ENCODE data around the gene EIF2D.
"Not testable (repeated sequence)": the region's sequence is repeated elsewhere in the genome, so short reads cannot be mapped to it uniquely, and the experiment has no call there.

Gene EIF2D

GRCh38 chr1:206635080-206635977, 23.1 kb upstream of the EIF2D start, which contains the start of gene DYRK3:
TSS of gene DYRK3 (plus strand) at chr1:206635536. CDS start at chr1:206635704, 168 bp downstream.
- H3K9me3 ChIP-seq (ENCODE audit: control insufficient read depth, insufficient read depth, low read depth, low read length) = no peaks in the 10 kb centered on the region
- peak within 1 kb of the TSS; percentile 76 for H3K9ac ChIP-seq (ENCODE audit: low read length)
- H3K4me1 ChIP-seq (ENCODE audit: control insufficient read depth, insufficient read depth, low read length) = peaks cover 17% of the 10 kb centered on the region
- H3K36me3 ChIP-seq (ENCODE audit: control insufficient read depth, insufficient read depth, low read length) = no peaks in the 10 kb centered on the region
- no peak within 1 kb of the TSS; the same call in 1 of the 2 replicates for H3K27ac ChIP-seq (ENCODE audit: low read depth, low read length)
- peaks cover 6% of the 10 kb centered on the region; the same call in 1 of the 2 replicates for H3K27me3 ChIP-seq (ENCODE audit: control insufficient read depth, insufficient read depth, low read length)
- H3K4me3 ChIP-seq (ENCODE audit: low read depth, low read length) = peak within 1 kb of the TSS; percentile 96

GRCh38 chr1:206634365-206635079, 22.3 kb upstream of the EIF2D start:
- peak overlapping the region; percentile 52 for H3K9ac ChIP-seq (ENCODE audit: low read length)
- H3K27me3 ChIP-seq (ENCODE audit: control insufficient read depth, insufficient read depth, low read length) = peaks cover 6% of the 10 kb centered on the region; the same call in 1 of the 2 replicates
- H3K27ac ChIP-seq (ENCODE audit: low read depth, low read length) = no peak overlapping the region
- H3K4me3 ChIP-seq (ENCODE audit: low read depth, low read length) = peak overlapping the region; percentile 96
- H3K9me3 ChIP-seq (ENCODE audit: control insufficient read depth, insufficient read depth, low read depth, low read length) = no peaks in the 10 kb centered on the region
- H3K36me3 ChIP-seq (ENCODE audit: control insufficient read depth, insufficient read depth, low read length) = no peaks in the 10 kb centered on the region
- H3K4me1 ChIP-seq (ENCODE audit: control insufficient read depth, insufficient read depth, low read length) = peaks cover 17% of the 10 kb centered on the region

- Histone ChIP-seq H3K9ac (ENCODE audit: low read length) (no peak overlapping the region), H3K27ac (ENCODE audit: low read depth, low read length) (no peak overlapping the region)
Measured at GRCh38 chr1:206633708-206634121, 21.4 kb upstream of the EIF2D start.

GRCh38 chr1:206631085-206631509, 18.8 kb upstream of the EIF2D start:
- H3K36me3 ChIP-seq (ENCODE audit: control insufficient read depth, insufficient read depth, low read length) = no peaks in the 10 kb centered on the region
- H3K9ac ChIP-seq (ENCODE audit: low read length) = no peak overlapping the region
- H3K4me1 ChIP-seq (ENCODE audit: control insufficient read depth, insufficient read depth, low read length) = peaks cover 14% of the 10 kb centered on the region
- no peak overlapping the region for H3K27ac ChIP-seq (ENCODE audit: low read depth, low read length)
- no peak overlapping the region for H3K4me3 ChIP-seq (ENCODE audit: low read depth, low read length)
- no peaks in the 10 kb centered on the region for H3K9me3 ChIP-seq (ENCODE audit: control insufficient read depth, insufficient read depth, low read depth, low read length)
- peaks cover 4% of the 10 kb centered on the region; the same call in 1 of the 2 replicates for H3K27me3 ChIP-seq (ENCODE audit: control insufficient read depth, insufficient read depth, low read length)

More at GRCh38 chr1:206633708-206634121, 21.4 kb upstream of the EIF2D start:
- Histone ChIP-seq H3K36me3 (ENCODE audit: control insufficient read depth, insufficient read depth, low read length) (no peaks in the 10 kb centered on the region), H3K9me3 (ENCODE audit: control insufficient read depth, insufficient read depth, low read depth, low read length) (no peaks in the 10 kb centered on the region), H3K4me1 (ENCODE audit: control insufficient read depth, insufficient read depth, low read length) (peaks cover 17% of the 10 kb centered on the region), H3K4me3 (ENCODE audit: low read depth, low read length) (no peak overlapping the region), H3K27me3 (ENCODE audit: control insufficient read depth, insufficient read depth, low read length) (peaks cover 6% of the 10 kb centered on the region; the same call in 1 of the 2 replicates)

GRCh38 chr1:206628916-206629315, 16.7 kb upstream of the EIF2D start:
- no peak overlapping the region for H3K9ac ChIP-seq (ENCODE audit: low read length)
- no peak overlapping the region for H3K4me3 ChIP-seq (ENCODE audit: low read depth, low read length)
- no peaks in the 10 kb centered on the region for H3K9me3 ChIP-seq (ENCODE audit: control insufficient read depth, insufficient read depth, low read depth, low read length)
- no peaks in the 10 kb centered on the region; the same call in 1 of the 2 replicates for H3K27me3 ChIP-seq (ENCODE audit: control insufficient read depth, insufficient read depth, low read length)
- H3K36me3 ChIP-seq (ENCODE audit: control insufficient read depth, insufficient read depth, low read length) = no peaks in the 10 kb centered on the region
- H3K27ac ChIP-seq (ENCODE audit: low read depth, low read length) = no peak overlapping the region
- peaks cover 7% of the 10 kb centered on the region; the same call in 1 of the 2 replicates for H3K4me1 ChIP-seq (ENCODE audit: control insufficient read depth, insufficient read depth, low read length)

- H3K36me3 ChIP-seq (ENCODE audit: control insufficient read depth, insufficient read depth, low read length); H3K4me3 ChIP-seq (ENCODE audit: low read depth, low read length); H3K9ac ChIP-seq (ENCODE audit: low read length); H3K27ac ChIP-seq (ENCODE audit: low read depth, low read length); H3K9me3 ChIP-seq (ENCODE audit: control insufficient read depth, insufficient read depth, low read depth, low read length); H3K27me3 ChIP-seq (ENCODE audit: control insufficient read depth, insufficient read depth, low read length); H3K4me1 ChIP-seq (ENCODE audit: control insufficient read depth, insufficient read depth, low read length): not testable (repeated sequence)
Measured at GRCh38 chr1:206626396-206626795, 14.1 kb upstream of the EIF2D start.

GRCh38 chr1:206609229-206609991, 2.9 kb downstream of the EIF2D start:
- Histone ChIP-seq H3K36me3 (ENCODE audit: control insufficient read depth, insufficient read depth, low read length) (peaks cover 12% of the 10 kb centered on the region), H3K27me3 (ENCODE audit: control insufficient read depth, insufficient read depth, low read length) (no peaks in the 10 kb centered on the region), H3K4me3 (ENCODE audit: low read depth, low read length) (no peak overlapping the region), H3K9me3 (ENCODE audit: control insufficient read depth, insufficient read depth, low read depth, low read length) (no peaks in the 10 kb centered on the region), H3K27ac (ENCODE audit: low read depth, low read length) (no peak overlapping the region; the same call in 1 of the 2 replicates), H3K9ac (ENCODE audit: low read length) (no peak overlapping the region), H3K4me1 (ENCODE audit: control insufficient read depth, insufficient read depth, low read length) (0 out of 2 replicates have a peak, but pooled peaks cover 4% of the 10 kb centered on the region)

GRCh38 chr1:206608108-206608698, 4.1 kb downstream of the EIF2D start:
- no peak overlapping the region for H3K9ac ChIP-seq (ENCODE audit: low read length)
- no peaks in the 10 kb centered on the region for H3K27me3 ChIP-seq (ENCODE audit: control insufficient read depth, insufficient read depth, low read length)
- no peak overlapping the region for H3K27ac ChIP-seq (ENCODE audit: low read depth, low read length)
- H3K9me3 ChIP-seq (ENCODE audit: control insufficient read depth, insufficient read depth, low read depth, low read length) = no peaks in the 10 kb centered on the region
- 0 out of 2 replicates have a peak, but pooled peaks cover 4% of the 10 kb centered on the region for H3K4me1 ChIP-seq (ENCODE audit: control insufficient read depth, insufficient read depth, low read length)
- no peak overlapping the region for H3K4me3 ChIP-seq (ENCODE audit: low read depth, low read length)
- peaks cover 21% of the 10 kb centered on the region for H3K36me3 ChIP-seq (ENCODE audit: control insufficient read depth, insufficient read depth, low read length)

- Histone ChIP-seq H3K9ac (ENCODE audit: low read length) (no peak overlapping the region), H3K27ac (ENCODE audit: low read depth, low read length) (no peak overlapping the region), H3K4me3 (ENCODE audit: low read depth, low read length) (no peak overlapping the region), H3K9me3 (ENCODE audit: control insufficient read depth, insufficient read depth, low read depth, low read length) (no peaks in the 10 kb centered on the region), H3K4me1 (ENCODE audit: control insufficient read depth, insufficient read depth, low read length) (0 out of 2 replicates have a peak, but pooled peaks cover 4% of the 10 kb centered on the region), H3K36me3 (ENCODE audit: control insufficient read depth, insufficient read depth, low read length) (peaks cover 34% of the 10 kb centered on the region), H3K27me3 (ENCODE audit: control insufficient read depth, insufficient read depth, low read length) (no peaks in the 10 kb centered on the region)
Measured at GRCh38 chr1:206606867-206607266, 5.4 kb downstream of the EIF2D start.

GRCh38 chr1:206604861-206605260, 7.4 kb downstream of the EIF2D start:
- Histone ChIP-seq H3K27ac (ENCODE audit: low read depth, low read length) (no peak overlapping the region), H3K9ac (ENCODE audit: low read length) (no peak overlapping the region), H3K36me3 (ENCODE audit: control insufficient read depth, insufficient read depth, low read length) (peaks cover 48% of the 10 kb centered on the region), H3K4me1 (ENCODE audit: control insufficient read depth, insufficient read depth, low read length) (no peaks in the 10 kb centered on the region), H3K27me3 (ENCODE audit: control insufficient read depth, insufficient read depth, low read length) (no peaks in the 10 kb centered on the region), H3K9me3 (ENCODE audit: control insufficient read depth, insufficient read depth, low read depth, low read length) (no peaks in the 10 kb centered on the region), H3K4me3 (ENCODE audit: low read depth, low read length) (no peak overlapping the region)
